HG03175 (cell line): ENCODE data around the gene PUM1.

Experiments used
- ATAC-seq: cut with Tn5 transposase; IDR thresholded peaks from one replicate; pipeline ENCODE4 v1.9.1; 2021; ENCODE audit warnings: mild to moderate bottlenecking, moderate library complexity; ENCODE audit not compliant: unreplicated experiment

Gene PUM1

GRCh38 chr1:30895944-30896660, 169.4 kb downstream of the PUM1 start:
- no peak for ATAC-seq

GRCh38 chr1:30895382-30895943, 170.1 kb downstream of the PUM1 start:
- no peak for ATAC-seq

DNA sequence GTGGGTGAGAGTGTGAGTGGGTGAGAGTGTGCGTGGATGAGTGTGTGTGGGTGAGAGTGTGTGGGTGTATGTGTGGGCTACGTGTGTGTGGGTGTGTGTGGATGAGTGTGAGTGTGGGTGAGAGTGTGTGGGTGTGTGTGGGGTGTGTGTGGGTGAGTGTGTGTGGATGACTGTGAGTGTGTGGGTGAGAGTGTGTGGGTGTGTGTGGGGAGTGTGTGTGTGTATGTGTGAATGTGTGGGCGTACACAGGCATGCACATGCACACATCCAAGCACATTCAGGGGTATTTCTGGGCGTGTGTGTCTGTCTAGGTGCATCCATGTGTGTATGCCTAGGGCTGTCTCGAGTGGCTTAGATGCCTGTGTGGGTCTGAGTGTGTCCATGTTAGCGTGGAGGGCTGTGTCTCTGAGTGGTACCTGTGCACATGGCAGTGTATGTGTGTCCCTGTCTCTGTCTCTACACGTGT, 171.0 kb downstream of the PUM1 start:
- ATAC-seq, result no peak

GRCh38 chr1:30893776-30894507, 171.6 kb downstream of the PUM1 start:
- no peak for ATAC-seq

- no peak for ATAC-seq
These were observed 172.8 kb downstream of the PUM1 start for GRCh38 chr1:30892671-30893073.

DNA sequence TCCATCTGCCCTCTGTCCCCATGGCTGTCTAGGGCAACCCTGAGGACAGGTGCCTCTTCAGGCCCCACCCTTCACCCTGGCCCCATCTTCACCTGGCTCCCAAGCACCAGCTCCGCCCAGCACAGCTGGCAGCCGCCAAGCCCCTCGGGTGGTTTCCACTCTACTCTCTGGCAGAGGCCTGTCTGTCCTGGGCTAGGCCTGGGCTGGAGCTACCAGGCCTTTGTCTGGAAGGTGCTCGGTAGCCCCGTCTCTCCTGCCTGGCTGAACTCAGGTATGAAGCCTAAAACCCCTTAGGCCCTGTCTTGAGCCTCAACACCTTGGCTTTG, 174.3 kb downstream of the PUM1 start:
- no peak for ATAC-seq

GRCh38 chr1:30890502-30891226, 174.9 kb downstream of the PUM1 start:
- ATAC-seq, result no peak

DNA sequence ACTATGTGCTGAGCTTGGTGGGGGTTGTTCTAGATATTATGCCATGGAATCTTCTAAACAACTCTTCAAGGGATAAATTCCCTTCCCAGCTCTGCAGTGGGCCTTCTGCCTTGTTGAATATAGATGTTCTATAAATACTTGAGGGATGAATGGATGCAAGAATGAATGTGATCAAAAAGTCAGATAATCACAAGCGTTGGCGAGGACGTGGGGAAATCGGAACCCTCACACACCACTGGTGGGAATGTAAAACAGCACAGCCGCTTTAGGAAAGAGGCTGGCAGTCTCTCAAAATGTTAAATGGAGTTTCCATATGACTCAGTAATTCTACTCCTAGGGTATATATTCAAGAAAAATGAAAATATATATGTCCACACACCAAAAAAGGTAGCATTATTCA, 176.0 kb downstream of the PUM1 start:
- no peak for ATAC-seq

DNA sequence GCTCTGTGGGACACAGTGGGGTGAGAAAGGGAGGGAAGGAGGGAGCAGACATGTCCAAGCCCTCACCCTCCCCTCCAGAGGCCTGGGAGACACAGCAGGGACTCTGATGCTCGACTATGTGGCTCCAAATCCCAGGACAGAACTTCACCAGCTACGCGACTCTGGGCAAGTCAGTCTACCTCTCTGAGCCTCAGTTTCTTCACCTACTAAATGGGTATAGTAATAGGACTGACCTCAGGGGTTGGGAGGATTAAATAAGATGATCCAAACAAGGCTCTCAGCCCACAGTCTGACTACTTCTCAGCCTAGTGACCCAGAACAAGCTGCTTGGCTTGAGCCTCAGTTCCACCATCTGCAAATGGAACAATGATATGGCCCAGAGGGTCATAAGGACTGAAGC, 176.5 kb downstream of the PUM1 start:
- no peak for ATAC-seq

DNA sequence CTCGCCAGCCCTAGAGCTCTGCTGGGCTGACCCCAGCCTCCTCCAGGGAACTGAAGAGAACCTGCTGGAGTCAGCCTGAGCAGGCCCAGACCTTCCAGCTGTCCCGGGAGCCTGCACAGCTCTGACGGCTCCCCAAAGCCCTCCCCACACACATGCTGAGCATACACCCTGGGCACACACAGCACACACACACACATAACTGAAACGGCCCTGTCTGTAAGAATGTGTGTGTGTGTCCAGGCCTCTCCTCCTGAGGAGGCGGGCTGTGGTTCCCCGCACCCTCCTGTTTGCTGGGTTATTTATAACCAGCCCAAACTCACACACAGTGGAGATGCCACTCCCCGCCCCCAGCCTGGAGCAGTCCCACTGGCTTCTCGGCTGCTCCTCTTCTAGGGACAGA, 177.1 kb downstream of the PUM1 start:
- no peak for ATAC-seq

- no peak for ATAC-seq
These were observed 177.8 kb downstream of the PUM1 start for GRCh38 chr1:30887485-30888315.

GRCh38 chr1:30886710-30887428, 178.6 kb downstream of the PUM1 start:
- ATAC-seq, result no peak

- ATAC-seq, result no peak
These were observed 179.7 kb downstream of the PUM1 start for GRCh38 chr1:30885570-30886522.

- ATAC-seq, result no peak
These were observed 180.8 kb downstream of the PUM1 start for GRCh38 chr1:30884723-30885122.

GRCh38 chr1:30883389-30884172, 181.9 kb downstream of the PUM1 start:
- ATAC-seq, result no peak

- ATAC-seq, result no peak
These were observed 182.7 kb downstream of the PUM1 start for GRCh38 chr1:30882678-30883388.
